ENCODE measurements around the gene EPHB4. TPM values are rescaled to one million over a fixed set of nuclear protein-coding genes. Genes with fewer than 3 reads are reported as not detected.

The EPHB4 gene
- total and polyA plus RNA-seq, 2 donors (not counting 3 experiments of a cell fraction or from before 2014, with no cell fraction given) = 193 to 274 TPM

DNA sequence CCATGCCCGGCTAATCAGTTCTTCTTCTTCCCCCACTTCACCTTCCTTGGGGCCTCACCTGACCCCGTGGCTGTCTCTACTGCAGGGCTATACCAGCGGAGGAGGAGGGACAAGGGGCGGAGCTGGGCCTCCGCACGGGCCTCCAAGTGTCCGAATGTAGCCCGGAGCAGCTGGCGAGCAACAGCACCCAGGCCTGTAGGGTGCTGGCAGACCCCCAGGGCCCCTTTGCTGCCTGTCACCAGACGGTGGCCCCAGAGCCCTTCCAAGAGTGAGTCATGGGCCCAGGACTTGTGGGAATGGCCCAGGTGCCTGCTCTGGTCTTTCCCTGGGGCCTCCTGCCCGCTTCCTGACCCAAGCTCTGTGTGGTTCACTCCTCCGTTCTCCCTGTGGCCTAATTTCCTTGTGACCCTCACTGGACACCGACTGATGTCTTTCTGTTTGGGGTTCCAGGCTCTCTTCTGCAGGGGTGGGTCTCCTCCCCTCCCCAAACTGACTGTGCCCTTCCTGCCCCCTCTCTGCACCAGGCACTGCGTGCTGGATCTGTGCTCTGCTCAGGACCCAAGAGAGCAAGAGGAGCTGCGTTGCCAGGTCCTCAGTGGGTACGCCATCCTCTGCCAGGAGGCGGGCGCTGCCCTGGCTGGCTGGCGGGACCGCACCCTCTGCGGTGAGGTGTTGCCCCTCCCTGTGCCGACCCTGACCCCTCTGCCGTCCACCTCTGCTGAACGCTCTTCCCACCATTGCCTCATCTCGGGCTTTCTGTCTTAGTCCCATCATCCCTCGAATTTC lies 35.2 kb downstream of the EPHB4 start:
- TF ChIP-seq, protein P1, sequence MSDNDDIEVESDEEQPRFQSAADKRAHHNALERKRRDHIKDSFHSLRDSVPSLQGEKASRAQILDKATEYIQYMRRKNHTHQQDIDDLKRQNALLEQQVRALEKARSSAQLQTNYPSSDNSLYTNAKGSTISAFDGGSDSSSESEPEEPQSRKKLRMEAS (IDR thresholded peaks at IDR 0.05; ENCODE audit: insufficient read depth, insufficient read length) = no peak
- no peak for TF ChIP-seq POLR2AphosphoS5 (IDR thresholded peaks at IDR 0.05; ENCODE audit: insufficient read depth, low read depth, low read length)
- TF ChIP-seq MYC (IDR thresholded peaks at IDR 0.05; ENCODE audit: low read depth, low read length) = no peak
- TF ChIP-seq, protein P2, sequence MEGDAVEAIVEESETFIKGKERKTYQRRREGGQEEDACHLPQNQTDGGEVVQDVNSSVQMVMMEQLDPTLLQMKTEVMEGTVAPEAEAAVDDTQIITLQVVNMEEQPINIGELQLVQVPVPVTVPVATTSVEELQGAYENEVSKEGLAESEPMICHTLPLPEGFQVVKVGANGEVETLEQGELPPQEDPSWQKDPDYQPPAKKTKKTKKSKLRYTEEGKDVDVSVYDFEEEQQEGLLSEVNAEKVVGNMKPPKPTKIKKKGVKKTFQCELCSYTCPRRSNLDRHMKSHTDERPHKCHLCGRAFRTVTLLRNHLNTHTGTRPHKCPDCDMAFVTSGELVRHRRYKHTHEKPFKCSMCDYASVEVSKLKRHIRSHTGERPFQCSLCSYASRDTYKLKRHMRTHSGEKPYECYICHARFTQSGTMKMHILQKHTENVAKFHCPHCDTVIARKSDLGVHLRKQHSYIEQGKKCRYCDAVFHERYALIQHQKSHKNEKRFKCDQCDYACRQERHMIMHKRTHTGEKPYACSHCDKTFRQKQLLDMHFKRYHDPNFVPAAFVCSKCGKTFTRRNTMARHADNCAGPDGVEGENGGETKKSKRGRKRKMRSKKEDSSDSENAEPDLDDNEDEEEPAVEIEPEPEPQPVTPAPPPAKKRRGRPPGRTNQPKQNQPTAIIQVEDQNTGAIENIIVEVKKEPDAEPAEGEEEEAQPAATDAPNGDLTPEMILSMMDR (IDR thresholded peaks at IDR 0.05; ENCODE audit: extremely low read depth in 1 of 2, insufficient read depth in 1 of 2, low read depth in 1 of 2, low read length in 2 of 2) = no peak
- TF ChIP-seq FOS (IDR thresholded peaks at IDR 0.05; ENCODE audit: borderline replicate concordance, insufficient read depth, low read length) = no peak
- TF ChIP-seq JUN (IDR thresholded peaks at IDR 0.05; ENCODE audit: borderline replicate concordance, insufficient read depth, insufficient read length, low read depth) = no peak
- no peak for TF ChIP-seq POLR2A (IDR thresholded peaks at IDR 0.05; ENCODE audit: low read depth, low read length)
- TF ChIP-seq EZH2 (IDR thresholded peaks at IDR 0.05; ENCODE audit: borderline replicate concordance, low read depth, low read length, severe bottlenecking) = no peak
- no peak for TF ChIP-seq GATA2 (IDR thresholded peaks at IDR 0.05; ENCODE audit: insufficient read depth, insufficient read length, low read depth, low read length)
- Histone ChIP-seq H3K4me1 (ENCODE audit: control insufficient read depth, extremely low read depth, insufficient read depth, low read length) (peaks cover 4% of the 10 kb centered on the region), H2AFZ (ENCODE audit: low read depth, low read length) (no peak overlapping the region), H3K27me3 (ENCODE audit: control insufficient read depth in 2 of 2, insufficient read depth in 2 of 2, low read length in 2 of 2) (no peaks in the 10 kb centered on the region), H3K9ac (replicated peaks; ENCODE audit: extremely low read depth, insufficient read depth, low read length) (no peak overlapping the region), H3K4me3 (replicated peaks in 1 of 3; ENCODE audit: insufficient read depth in 1 of 3, low read depth in 1 of 3, low read length in 3 of 3) (no peak overlapping the region), H3K9me3 (replicated peaks; ENCODE audit: control insufficient read depth, insufficient read depth, low read length) (no peaks in the 10 kb centered on the region), H3K36me3 (ENCODE audit: control insufficient read depth in 2 of 2, extremely low read depth in 1 of 2, insufficient read depth in 2 of 2, low read length in 2 of 2) (no peaks in the 10 kb centered on the region), H4K20me1 (replicated peaks; ENCODE audit: control insufficient read depth, extremely low read depth, insufficient read depth, low read length) (no peaks in the 10 kb centered on the region), H3K79me2 (ENCODE audit: control insufficient read depth, insufficient read depth, low read length) (no peaks in the 10 kb centered on the region), H3K9me1 (replicated peaks; ENCODE audit: control insufficient read depth, extremely low read depth, insufficient read depth, low read length) (no peaks in the 10 kb centered on the region), H3K27ac (ENCODE audit: insufficient read depth, low read depth, low read length) (no peak overlapping the region), H3K4me2 (ENCODE audit: insufficient read depth, low read length) (no peak overlapping the region)
- CTCF ChIA-PET = interaction anchor here (1.5 to 2.9 kb wide), 2 partner anchors 60 to 87 kb away, joined by 3 to 8 read pairs; partner anchors contain the start of gene SLC12A9
- BruUV-seq (replicated peaks) = no TSS peak
- POLR2A ChIA-PET = no interaction called here
- dilution Hi-C loops (cut with MboI; ENCODE audit: extremely low pct_ligation_motif_present, low sequenced_read_pairs) (no loop called here), intact Hi-C loops (cut with micrococcal nuclease) (no loop called here)
- DNase-seq (ENCODE audit: low read depth, low spot score) = no peak
- FAIRE-seq = no peak

Measured in endothelial cell of umbilical vein (primary cell).